HepG2 (cell line): ENCODE data around the gene HOXA9. TPM values are rescaled to one million over a fixed set of nuclear protein-coding genes. Genes with fewer than 3 reads are reported as not detected.

Experiments
- ATAC-seq: fragments of 200-7000 bp; cut with Tn5 transposase; 3 replicates; pipeline ENCODE4 v1.9.1; 2020; ENCODE audit warnings: mild to moderate bottlenecking, moderate library complexity
- BruUV-seq: library from RNA; stranded (reverse); fragments of 400-500 nt; replicated peaks from 2 replicates; lab custom pipeline; 2021; lab: Mats Ljungman, UMichigan
- CTCF ChIA-PET: fragments of 300-600 bp; formaldehyde crosslinking; extraction: SDS; loops from one replicate; lab custom pipeline; 2021; ENCODE audit warnings: low total read pairs, inconsistent platforms, low intra/inter-chr PET ratio; lab: Yijun Ruan, JAX
- POLR2A ChIA-PET: fragments of 350-600 bp; sonication (Branson Sonifier 250); formaldehyde crosslinking; loops from one replicate; lab custom pipeline; 2020; ENCODE audit warnings: antibody characterized with exemption, inconsistent platforms; lab: Yijun Ruan, JAX
- DNase-seq: peaks from one replicate; pipeline ENCODE4 v3.0.0-alpha.2; 2015; ENCODE audit warnings: low spot score
- FAIRE-seq: peaks from 3 replicates; lab custom pipeline; 2011; peaks lifted over from hg19 to GRCh38; lab: Jason Lieb, UNC
- H2AFZ ChIP-seq: one replicate; pipeline ENCODE4 v1.6.1; 2011; ENCODE audit warnings: low read length, inconsistent platforms
- H3K27ac ChIP-seq: fragments of 300-600 bp; 3 replicates; pipeline ENCODE4 v1.8.0; 2011; ENCODE audit warnings: mixed run types, mild to moderate bottlenecking, mixed read lengths, low read length, inconsistent platforms; ENCODE audit not compliant: insufficient read depth; ENCODE audit errors: extremely low read length
- H3K27me3 ChIP-seq, 2 experiments: fragments of 200-600 bp in 1 of 2; 2 replicates in 1 of 2; 3 replicates in 1 of 2; pipeline versions ENCODE4 v1.6.0 to v1.8.0; 2011; ENCODE audit warnings: low read length in 2 of 2, mild to moderate bottlenecking in 2 of 2, moderate library complexity in 2 of 2, inconsistent platforms in 1 of 2; ENCODE audit not compliant: insufficient read depth in 2 of 2, control insufficient read depth in 1 of 2
- H3K36me3 ChIP-seq, 2 experiments: fragments of 200-600 bp in 1 of 2; replicated peaks in 1 of 2; 2 replicates in 1 of 2; 3 replicates in 1 of 2; pipeline versions ENCODE4 v1.5.1 to v1.8.0; 2011; ENCODE audit warnings: low read length in 2 of 2, inconsistent platforms in 1 of 2; ENCODE audit not compliant: insufficient read depth in 2 of 2, control insufficient read depth in 1 of 2
- H3K4me1 ChIP-seq: 2 replicates; pipeline ENCODE4 v1.5.1; 2012; ENCODE audit warnings: low read length, inconsistent platforms; ENCODE audit not compliant: insufficient read depth
- H3K4me2 ChIP-seq: 2 replicates; pipeline ENCODE4 v1.6.0; 2011; ENCODE audit warnings: low read depth, low read length, inconsistent platforms
- H3K4me3 ChIP-seq, 3 experiments: fragments of 200-600 bp in 1 of 3; sonication (generic), shearing (Covaris generic) in 1 of 3; replicated peaks in 1 of 3; 2 replicates each; pipeline ENCODE4 v1.5.1; 2011 to 2016; ENCODE audit warnings: low read length in 3 of 3, inconsistent platforms in 2 of 3, low read depth in 2 of 3, mild to moderate bottlenecking in 2 of 3, control low read depth in 1 of 3, mixed read lengths in 1 of 3; ENCODE audit not compliant: insufficient read depth in 1 of 3
- H3K79me2 ChIP-seq: one replicate; pipeline ENCODE4 v1.6.1; 2011; ENCODE audit warnings: low read length, inconsistent platforms; ENCODE audit not compliant: insufficient read depth
- H3K9ac ChIP-seq: 2 replicates; pipeline ENCODE4 v1.6.0; 2011; ENCODE audit warnings: mild to moderate bottlenecking, low read depth, low read length, inconsistent platforms; ENCODE audit not compliant: insufficient read depth
- H3K9me3 ChIP-seq: 2 replicates; pipeline ENCODE4 v1.5.1; 2012; ENCODE audit warnings: mild to moderate bottlenecking, low read length
- H4K20me1 ChIP-seq: 2 replicates; pipeline ENCODE4 v1.6.0; 2011; ENCODE audit warnings: inconsistent platforms, mild to moderate bottlenecking, low read length, moderate library complexity; ENCODE audit not compliant: insufficient read depth
- CREB1 ChIP-seq, 2 experiments: fragments of 450-650 bp in 1 of 2; IDR thresholded peaks; 2 replicates each; pipeline ENCODE4 v1.6.1; 2016 to 2017; ENCODE audit warnings: control low read depth in 1 of 2, mild to moderate bottlenecking in 1 of 2, missing compliant biosample characterization in 1 of 2, missing genetic modification characterization in 1 of 2
- WIZ ChIP-seq: sonication (generic); formaldehyde crosslinking; IDR thresholded peaks from 2 replicates; pipeline ENCODE4 v1.5.1; 2020; ENCODE audit warnings: mild to moderate bottlenecking, missing genetic modification reagents
- ZNF777 ChIP-seq: sonication (generic); formaldehyde crosslinking; IDR thresholded peaks from 2 replicates; pipeline ENCODE4 v1.4.0; 2020; ENCODE audit warnings: missing genetic modification reagents
- ZNF790 ChIP-seq: sonication (generic); formaldehyde crosslinking; IDR thresholded peaks from 2 replicates; pipeline ENCODE4 v1.8.0; 2022; ENCODE audit warnings: missing genetic modification reagents, mild to moderate bottlenecking, borderline replicate concordance
- WGBS: methylation state at CpG from one replicate; pipeline ENCODE4 v1.1.6; 2017; ENCODE audit warnings: low lambda C conversion rate; 5-methylcytosine and 5-hydroxymethylcytosine counted together
- in situ Hi-C: cut with HindIII; loops from 2 replicates; pipeline ENCODE4 v1.10.0; 2017; ENCODE audit warnings: low pct_unique_long_range_greater_than_20kb; ENCODE audit not compliant: extremely low pct_ligation_motif_present
- intact Hi-C: fragments of 100-400 bp; cut with micrococcal nuclease; formaldehyde crosslinking; loops from one replicate; pipeline ENCODE4 v1.10.0; 2022; ENCODE audit not compliant: unreplicated experiment
- polyA plus RNA-seq, 8 experiments: library from polyadenylated mRNA; depleted of rRNA in 3 of 8; stranded (reverse) in 7 of 8; unstranded in 1 of 8; fragments of >200 nt; fragmentation: Illumina TruSeq in 4 of 8; extraction: Trizol in 4 of 8; gene quantifications; 2 replicates each; pipeline versions ENCODE4 v1.2.1 to v1.2.3, GENCODE V29; 2011 to 2016; ENCODE audit warnings: low read depth in 4 of 8, missing spikeins in 1 of 8, mixed read lengths in 1 of 8; ENCODE audit not compliant: insufficient read depth in 1 of 8
- total RNA-seq, 5 experiments: library from RNA; depleted of rRNA; stranded (reverse); fragments of >200 nt; fragmentation: Illumina TruSeq; extraction: Trizol; gene quantifications; 2 replicates each; pipeline ENCODE4 v1.2.3, GENCODE V29; 2016; ENCODE audit warnings: low read depth in 1 of 5
- TF ChIP-seq, protein P1 (sequence below): sonication (generic); formaldehyde crosslinking; IDR thresholded peaks from 2 replicates; pipeline ENCODE4 v1.5.0; 2020; ENCODE audit warnings: mild to moderate bottlenecking, missing genetic modification reagents
- TF ChIP-seq, protein P2 (sequence below): sonication (generic); formaldehyde crosslinking; IDR thresholded peaks from 2 replicates; pipeline ENCODE4 v1.5.0; 2020; ENCODE audit warnings: missing genetic modification reagents

The HOXA9 gene
- total and polyA plus RNA-seq, 2 of the 13 experiments (the other 11 are each of a cell fraction or from before 2014, with no cell fraction given) = not detected

DNA sequence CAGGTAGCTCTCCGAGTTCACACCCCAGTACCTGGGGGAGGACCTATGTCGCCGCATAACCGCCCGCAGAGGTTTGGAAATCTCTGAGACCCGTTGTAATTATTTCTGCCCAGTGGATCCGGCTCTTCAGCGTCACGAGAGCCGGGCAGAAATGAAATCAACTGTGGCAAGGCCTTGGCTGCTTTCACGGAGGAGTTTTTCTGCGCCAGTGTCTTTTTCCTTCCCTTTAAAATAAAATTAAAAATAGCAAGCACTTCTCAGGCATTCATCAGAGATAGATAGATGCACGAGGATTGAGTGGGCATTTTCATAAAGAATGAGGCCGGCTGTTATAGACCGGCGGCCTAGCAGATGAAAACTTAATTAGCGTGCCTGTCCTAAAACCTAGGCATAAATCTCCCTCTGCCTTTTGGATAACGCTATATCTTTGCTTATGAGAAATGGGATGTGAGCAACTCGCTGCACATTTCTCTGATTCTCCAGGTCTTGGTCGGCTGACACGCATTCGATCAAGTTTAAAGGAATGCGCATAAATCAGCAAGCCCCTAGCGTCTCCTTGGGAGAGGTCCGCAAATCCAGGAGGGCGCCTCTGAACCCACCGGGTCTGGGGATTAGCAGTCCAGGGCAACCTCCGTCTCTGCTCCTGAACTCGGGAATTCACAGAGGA lies 28.1 kb upstream of the HOXA9 start:
- Histone ChIP-seq H3K9me3 (no peaks in the 10 kb centered on the region), H4K20me1 (no peaks in the 10 kb centered on the region), H3K79me2 (no peaks in the 10 kb centered on the region), H2AFZ (no peak overlapping the region), H3K27ac (no peak overlapping the region), H3K4me3 (no peak overlapping the region), H3K27me3 (peaks cover 7 to 68% of the 10 kb centered on the region in 2 experiments), H3K36me3 (no peaks in the 10 kb centered on the region), H3K4me2 (no peak overlapping the region), H3K4me1 (peaks cover 12% of the 10 kb centered on the region; the same call in 1 of the 2 replicates), H3K9ac (no peak overlapping the region)
- FAIRE-seq (no peak), DNase-seq (no peak), ATAC-seq (no peak)
- ChIA-PET CTCF (no interaction called here), POLR2A (no interaction called here)
- no TSS peak for BruUV-seq
- in situ Hi-C loops = no loop called here
- WGBS = 77% methylated on average over 27 of the region's 29 CpGs
- TF ChIP-seq, protein P1, sequence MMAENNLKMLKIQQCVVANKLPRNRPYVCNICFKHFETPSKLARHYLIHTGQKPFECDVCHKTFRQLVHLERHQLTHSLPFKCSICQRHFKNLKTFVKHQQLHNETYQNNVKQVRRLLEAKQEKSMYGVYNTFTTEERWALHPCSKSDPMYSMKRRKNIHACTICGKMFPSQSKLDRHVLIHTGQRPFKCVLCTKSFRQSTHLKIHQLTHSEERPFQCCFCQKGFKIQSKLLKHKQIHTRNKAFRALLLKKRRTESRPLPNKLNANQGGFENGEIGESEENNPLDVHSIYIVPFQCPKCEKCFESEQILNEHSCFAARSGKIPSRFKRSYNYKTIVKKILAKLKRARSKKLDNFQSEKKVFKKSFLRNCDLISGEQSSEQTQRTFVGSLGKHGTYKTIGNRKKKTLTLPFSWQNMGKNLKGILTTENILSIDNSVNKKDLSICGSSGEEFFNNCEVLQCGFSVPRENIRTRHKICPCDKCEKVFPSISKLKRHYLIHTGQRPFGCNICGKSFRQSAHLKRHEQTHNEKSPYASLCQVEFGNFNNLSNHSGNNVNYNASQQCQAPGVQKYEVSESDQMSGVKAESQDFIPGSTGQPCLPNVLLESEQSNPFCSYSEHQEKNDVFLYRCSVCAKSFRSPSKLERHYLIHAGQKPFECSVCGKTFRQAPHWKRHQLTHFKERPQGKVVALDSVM (CRISPR knock-in tag) = no peak
- no peak for TF ChIP-seq ZNF790
- intact Hi-C loops = loop anchor here (10.0 kb wide), 1 partner anchor 411 kb away; no protein-coding TSS in a partner anchor

DNA sequence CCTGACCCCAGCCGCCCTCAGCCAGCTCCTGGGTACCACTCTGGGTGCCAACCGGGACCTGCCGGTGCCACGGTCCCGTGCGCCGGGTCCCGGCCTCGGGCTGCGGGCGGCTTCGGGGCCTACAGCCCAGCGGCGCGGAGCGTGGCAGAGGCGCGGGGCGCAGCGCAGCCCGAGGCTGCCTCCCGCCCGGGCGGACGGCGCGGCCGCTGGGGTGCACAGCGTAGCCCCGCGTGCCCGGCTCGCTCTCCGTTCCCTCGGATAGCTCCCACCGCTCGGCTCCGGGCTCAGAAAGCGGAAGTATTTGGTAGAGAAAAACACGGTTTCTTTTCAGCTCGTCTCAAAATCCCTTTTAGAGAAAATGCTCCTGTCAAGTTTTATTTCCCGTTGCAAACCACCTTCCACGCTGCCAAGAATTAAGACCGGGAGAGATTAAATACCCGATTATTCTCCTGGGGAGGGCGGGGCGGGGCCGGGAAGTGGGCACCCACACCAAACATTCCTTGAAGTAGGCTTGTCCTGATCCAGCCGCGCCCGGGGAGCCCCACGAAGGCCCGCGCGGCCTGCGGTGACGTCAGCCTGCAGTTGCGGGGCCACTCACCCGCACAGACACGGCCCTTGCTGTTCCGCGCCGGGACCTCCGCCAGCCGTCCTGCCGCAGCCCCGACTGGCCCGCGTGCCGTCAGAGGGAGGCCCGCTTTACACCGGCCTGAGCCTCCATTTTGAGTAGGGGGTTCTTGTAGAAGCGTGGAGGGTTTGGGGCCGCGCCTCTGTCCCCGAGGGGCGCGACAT lies 27.4 kb upstream of the HOXA9 start:
- CTCF ChIA-PET = no interaction called here
- H3K9ac ChIP-seq = no peak overlapping the region
- H3K27me3 ChIP-seq = peaks cover 12 to 68% of the 10 kb centered on the region in 2 experiments

More for the DNA sequence above, 27.4 kb upstream of the HOXA9 start:
- intact Hi-C loops = loop anchor here (10.0 kb wide), 1 partner anchor 412 kb away; no protein-coding TSS in a partner anchor
- POLR2A ChIA-PET = no interaction called here
- no peak for DNase-seq
- 72% methylated on average over 40 of the region's 78 CpGs for WGBS
- TF ChIP-seq, protein P2, sequence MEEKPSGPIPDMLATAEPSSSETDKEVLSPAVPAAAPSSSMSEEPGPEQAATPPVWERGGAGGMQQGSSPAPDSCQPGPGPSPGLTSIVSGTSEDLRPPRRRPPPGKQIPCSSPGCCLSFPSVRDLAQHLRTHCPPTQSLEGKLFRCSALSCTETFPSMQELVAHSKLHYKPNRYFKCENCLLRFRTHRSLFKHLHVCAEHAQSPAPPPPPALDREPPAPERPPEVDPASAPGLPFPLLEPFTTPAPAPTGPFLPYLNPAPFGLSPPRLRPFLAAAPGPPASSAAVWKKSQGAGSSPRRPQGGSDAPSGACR (CRISPR knock-in tag) = no peak
- TF ChIP-seq WIZ (no peak), ZNF777 (CRISPR knock-in tag) (peak; percentile 53; the same call in 1 of the 2 replicates), CREB1 (IDR thresholded peaks at IDR 0.05) (peak; percentile 61), CREB1 (CRISPR knock-in tag; IDR thresholded peaks at IDR 0.05) (no peak)
- TF ChIP-seq, all 625 proteins: peak for 2
- peak overlapping the region; percentile 9 to 40 (median 16); a peak in 4 of 6 replicates for H3K4me3 ChIP-seq
- BruUV-seq = no TSS peak
- no peak overlapping the region for H3K27ac ChIP-seq
- no peak overlapping the region for H2AFZ ChIP-seq
- H3K4me1 ChIP-seq = peaks cover 17% of the 10 kb centered on the region; the same call in 1 of the 2 replicates
- H3K79me2 ChIP-seq = no peaks in the 10 kb centered on the region
- H3K9me3 ChIP-seq = no peaks in the 10 kb centered on the region
- no peaks in the 10 kb centered on the region for H3K36me3 ChIP-seq
- FAIRE-seq (no peak), ATAC-seq (peak; percentile 48)
- in situ Hi-C loops = no loop called here
- no peaks in the 10 kb centered on the region for H4K20me1 ChIP-seq
- H3K4me2 ChIP-seq = peak overlapping the region; percentile 27; the same call in 1 of the 2 replicates
